ENCODE data around the gene ZNF385D. TPM values are rescaled to one million over a fixed set of nuclear protein-coding genes. Genes with fewer than 3 reads are reported as not detected.

Gene ZNF385D
- total RNA-seq, 1 donor from 2014 or later: under 0.01 TPM

- no peak overlapping the region for H3K4me3 ChIP-seq (ENCODE audit: low read depth, low read length)
- no peak for DNase-seq (ENCODE audit: low read depth)
- TF ChIP-seq CTCF (conservative IDR thresholded peaks at IDR 0.05; ENCODE audit: low read depth, low read length): no peak
Measured at GRCh38 chr3:21477541-21478288, 273.3 kb downstream of the ZNF385D start.

GRCh38 chr3:21466476-21466875, 284.5 kb downstream of the ZNF385D start:
- no peak for DNase-seq (ENCODE audit: low read depth)
- no peak for TF ChIP-seq CTCF (conservative IDR thresholded peaks at IDR 0.05; ENCODE audit: low read depth, low read length)
- no peak overlapping the region for H3K4me3 ChIP-seq (ENCODE audit: low read depth, low read length)

GRCh38 chr3:21464746-21465145, 286.3 kb downstream of the ZNF385D start:
- DNase-seq (ENCODE audit: low read depth): no peak
- no peak overlapping the region for H3K4me3 ChIP-seq (ENCODE audit: low read depth, low read length)
- TF ChIP-seq CTCF (conservative IDR thresholded peaks at IDR 0.05; ENCODE audit: low read depth, low read length): no peak

- no peak for TF ChIP-seq CTCF (conservative IDR thresholded peaks at IDR 0.05; ENCODE audit: low read depth, low read length)
- DNase-seq (ENCODE audit: low read depth): no peak
- H3K4me3 ChIP-seq (ENCODE audit: low read depth, low read length): no peak overlapping the region
Measured at GRCh38 chr3:21463319-21463718, 287.7 kb downstream of the ZNF385D start.

GRCh38 chr3:21462141-21462540, 288.9 kb downstream of the ZNF385D start:
- no peak for TF ChIP-seq CTCF (conservative IDR thresholded peaks at IDR 0.05; ENCODE audit: low read depth, low read length)
- DNase-seq (ENCODE audit: low read depth): no peak
- H3K4me3 ChIP-seq (ENCODE audit: low read depth, low read length): no peak overlapping the region

- no peak for TF ChIP-seq CTCF (conservative IDR thresholded peaks at IDR 0.05; ENCODE audit: low read depth, low read length)
- no peak overlapping the region for H3K4me3 ChIP-seq (ENCODE audit: low read depth, low read length)
- DNase-seq (ENCODE audit: low read depth): no peak
Measured at GRCh38 chr3:21457084-21457483, 293.9 kb downstream of the ZNF385D start.

GRCh38 chr3:21449738-21450137, 301.3 kb downstream of the ZNF385D start:
- H3K4me3 ChIP-seq (ENCODE audit: low read depth, low read length): no peak overlapping the region
- TF ChIP-seq CTCF (conservative IDR thresholded peaks at IDR 0.05; ENCODE audit: low read depth, low read length): no peak
- DNase-seq (ENCODE audit: low read depth): no peak
